Hematopoietic multipotent progenitor cell treated with erythropoietin and hydrocortisone succinate and interleukin-3 and kit ligand, for 8 days (in vitro differentiated cells): ENCODE results near the gene TEAD1.

ENCODE experiments used
- DNase-seq: peaks from one replicate; pipeline ENCODE4 v3.0.0-alpha.2; 2015

Gene TEAD1

GRCh38 chr11:12687740-12688139 lies 13.5 kb downstream of the TEAD1 start:
- DNase-seq, result no peak

GRCh38 chr11:12689029-12689755 lies 15.0 kb downstream of the TEAD1 start:
- no peak for DNase-seq

- DNase-seq, result no peak
Measured at GRCh38 chr11:12690663-12691062, 16.4 kb downstream of the TEAD1 start.

GRCh38 chr11:12691473-12691872 lies 17.3 kb downstream of the TEAD1 start:
- no peak for DNase-seq

- DNase-seq, result no peak
Measured at GRCh38 chr11:12692229-12693075, 18.2 kb downstream of the TEAD1 start.

GRCh38 chr11:12693094-12693478 lies 18.9 kb downstream of the TEAD1 start:
- no peak for DNase-seq

GRCh38 chr11:12693479-12694182 lies 19.4 kb downstream of the TEAD1 start:
- DNase-seq, result no peak

- no peak for DNase-seq
Measured at GRCh38 chr11:12694183-12694531, 19.9 kb downstream of the TEAD1 start.

GRCh38 chr11:12695221-12695794 lies 21.1 kb downstream of the TEAD1 start:
- no peak for DNase-seq

GRCh38 chr11:12695873-12696272 lies 21.7 kb downstream of the TEAD1 start:
- DNase-seq, result no peak

GRCh38 chr11:12696911-12697581 lies 22.8 kb downstream of the TEAD1 start:
- DNase-seq, result no peak

- no peak for DNase-seq
Measured at GRCh38 chr11:12698048-12698447, 23.8 kb downstream of the TEAD1 start.

- no peak for DNase-seq
Measured at GRCh38 chr11:12701811-12702592, 27.8 kb downstream of the TEAD1 start.

- no peak for DNase-seq
Measured at GRCh38 chr11:12702999-12703453, 28.8 kb downstream of the TEAD1 start.

GRCh38 chr11:12704049-12704448 lies 29.8 kb downstream of the TEAD1 start:
- no peak for DNase-seq

GRCh38 chr11:12705874-12706273 lies 31.7 kb downstream of the TEAD1 start:
- no peak for DNase-seq

- DNase-seq, result peak; percentile 58
Measured at GRCh38 chr11:12706545-12707499, 32.6 kb downstream of the TEAD1 start.

- DNase-seq, result no peak
Measured at GRCh38 chr11:12707500-12707880, 33.3 kb downstream of the TEAD1 start.

GRCh38 chr11:12711496-12711895 lies 37.3 kb downstream of the TEAD1 start:
- no peak for DNase-seq

GRCh38 chr11:12712132-12712531 lies 37.9 kb downstream of the TEAD1 start:
- DNase-seq, result no peak

GRCh38 chr11:12715131-12715530 lies 40.9 kb downstream of the TEAD1 start:
- no peak for DNase-seq
